ENCODE measurements around the gene NCOA3.

GRCh38 chr20:47612670-47613069, 111.0 kb downstream of the NCOA3 start:
- TF ChIP-seq POLR2AphosphoS5 (IDR thresholded peaks at IDR 0.05; ENCODE audit: low read depth, low read length), result no peak
- TF ChIP-seq POLR2A (IDR thresholded peaks at IDR 0.05; ENCODE audit: low read depth, low read length), result no peak
